Esophagus squamous epithelium (tissue), 4 donors: ENCODE results near the gene PLA2G2D.

ENCODE experiments used
- CTCF ChIP-seq, 6 experiments: fragments of 450-650 bp in 4 of 6; fragments of 200-600 bp in 2 of 6; sonication (generic) in 2 of 6; IDR thresholded peaks; one replicate each; pipeline ENCODE4 v1.5.1; 2016 to 2019; ENCODE audit warnings: antibody characterized with exemption in 6 of 6, mild to moderate bottlenecking in 4 of 6, moderate library complexity in 4 of 6
- POLR2A ChIP-seq, 4 donors: fragments of 450-650 bp; IDR thresholded peaks; one replicate each; pipeline ENCODE4 v1.6.1; 2017; ENCODE audit warnings: antibody characterized with exemption in 4 of 4, mild to moderate bottlenecking in 4 of 4, moderate library complexity in 3 of 4

- no peak for TF ChIP-seq CTCF (IDR thresholded peaks at IDR 0.05)
- no peak for TF ChIP-seq POLR2A (IDR thresholded peaks at IDR 0.05)
Observed at GRCh38 chr1:20136249-20136648, 16.9 kb upstream of the PLA2G2D start.
